ENCODE results near the gene ZC3H8. TPM values are rescaled to one million over a fixed set of nuclear protein-coding genes. Genes with fewer than 3 reads are reported as not detected.

Gene ZC3H8
- total RNA-seq (1 to 10 TPM; 3.1 to 8.6 (median 4.5) TPM), polyA plus RNA-seq (1 to 10 TPM; 3.9 to 4.7 TPM)

- H3K9me3 ChIP-seq = no peaks in the 10 kb centered on the region
- TF ChIP-seq, protein P1, sequence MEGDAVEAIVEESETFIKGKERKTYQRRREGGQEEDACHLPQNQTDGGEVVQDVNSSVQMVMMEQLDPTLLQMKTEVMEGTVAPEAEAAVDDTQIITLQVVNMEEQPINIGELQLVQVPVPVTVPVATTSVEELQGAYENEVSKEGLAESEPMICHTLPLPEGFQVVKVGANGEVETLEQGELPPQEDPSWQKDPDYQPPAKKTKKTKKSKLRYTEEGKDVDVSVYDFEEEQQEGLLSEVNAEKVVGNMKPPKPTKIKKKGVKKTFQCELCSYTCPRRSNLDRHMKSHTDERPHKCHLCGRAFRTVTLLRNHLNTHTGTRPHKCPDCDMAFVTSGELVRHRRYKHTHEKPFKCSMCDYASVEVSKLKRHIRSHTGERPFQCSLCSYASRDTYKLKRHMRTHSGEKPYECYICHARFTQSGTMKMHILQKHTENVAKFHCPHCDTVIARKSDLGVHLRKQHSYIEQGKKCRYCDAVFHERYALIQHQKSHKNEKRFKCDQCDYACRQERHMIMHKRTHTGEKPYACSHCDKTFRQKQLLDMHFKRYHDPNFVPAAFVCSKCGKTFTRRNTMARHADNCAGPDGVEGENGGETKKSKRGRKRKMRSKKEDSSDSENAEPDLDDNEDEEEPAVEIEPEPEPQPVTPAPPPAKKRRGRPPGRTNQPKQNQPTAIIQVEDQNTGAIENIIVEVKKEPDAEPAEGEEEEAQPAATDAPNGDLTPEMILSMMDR (IDR thresholded peaks at IDR 0.05) = no peak
- H3K36me3 ChIP-seq = no peaks in the 10 kb centered on the region
- intact Hi-C loops (cut with DNase I) = no loop called here
- peak within 1 kb of the TSS; percentile 50 to 73 (median 55) for H3K4me3 ChIP-seq
- DNase-seq (peak; percentile 92 to 99 (median 96)), ATAC-seq (peak; percentile 97 to 99 (median 98)), FAIRE-seq (no peak)
- 0 to 1% methylated on average over 68 of the region's 68 CpGs for WGBS, 2 donors
- H3K4me1 ChIP-seq = peaks cover 0 to 12% (median 9%) of the 10 kb centered on the region in 3 donors
- H3K27me3 ChIP-seq = no peaks in the 10 kb centered on the region
- H3K27ac ChIP-seq = peak within 1 kb of the TSS; percentile 62 to 89 (median 76)
Measured at GRCh38 chr2:112254466-112255240, at the start of gene ZC3H8. ZC3H8 (minus strand) TSS chr2:112255042; CDS start chr2:112254981, 61 bp downstream.

DNA sequence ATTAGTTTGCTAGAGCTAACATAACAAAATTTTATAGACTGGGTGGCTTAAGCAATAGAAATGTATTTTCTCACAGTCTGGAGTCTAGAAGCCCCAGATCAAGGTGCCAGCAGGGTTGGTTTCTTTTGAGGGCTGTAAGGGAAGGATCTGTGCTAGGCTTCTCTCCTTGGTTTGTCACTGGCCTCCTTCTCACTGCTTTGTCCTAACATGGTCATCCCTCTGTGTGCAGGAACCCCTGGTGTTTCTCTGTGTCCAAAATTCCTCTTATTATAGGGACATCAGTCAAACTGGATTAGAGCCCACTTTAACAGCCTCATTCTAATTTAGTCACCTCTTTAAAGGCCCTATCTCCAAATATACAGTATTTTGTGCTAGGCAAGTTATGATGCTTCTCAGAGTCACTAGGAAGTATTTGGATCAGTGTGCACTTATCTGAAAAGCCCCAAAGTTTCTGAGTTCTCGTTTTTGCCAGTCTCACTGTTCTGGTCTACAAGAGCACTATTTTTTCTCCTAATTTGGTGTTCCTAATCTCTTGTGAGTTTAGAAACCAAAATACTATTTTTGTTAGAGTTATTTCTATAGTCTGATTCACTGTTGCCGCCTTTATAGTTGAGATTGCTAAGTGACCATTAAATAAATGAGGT lies 49.6 kb upstream of the ZC3H8 start:
- Histone ChIP-seq H3K27me3 (no peaks in the 10 kb centered on the region), H3K27ac (no peak overlapping the region), H3K4me1 (peaks cover 0 to 11% (median 10%) of the 10 kb centered on the region in 3 donors), H3K4me3 (no peak overlapping the region), H3K36me3 (no peaks in the 10 kb centered on the region), H3K9me3 (no peaks in the 10 kb centered on the region)
- 77 to 78% methylated on average over 2 of the region's 2 CpGs for WGBS, 2 donors
- FAIRE-seq = no peak
- no peak for DNase-seq
- intact Hi-C loops (cut with DNase I) = no loop called here
- TF ChIP-seq, protein P1 (IDR thresholded peaks at IDR 0.05) = no peak
- ATAC-seq = no peak

DNA sequence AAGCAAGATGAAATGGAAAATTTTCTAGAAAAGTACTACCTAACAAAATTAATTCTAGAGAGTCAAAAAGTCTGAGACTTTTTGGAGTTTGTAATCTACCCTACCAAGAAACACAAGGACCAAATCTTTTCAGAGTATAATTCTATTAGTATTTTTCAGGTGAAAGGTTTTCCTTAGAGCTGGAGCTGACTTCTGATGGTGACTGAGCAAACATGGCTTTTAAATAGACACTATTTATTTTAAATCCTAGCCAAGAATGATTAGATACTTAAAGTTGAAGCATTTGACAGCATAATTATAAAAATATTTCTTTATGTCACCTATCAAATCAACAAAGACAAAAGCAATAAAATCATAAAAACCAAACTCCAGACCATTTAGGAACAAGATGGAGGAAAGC lies 47.1 kb upstream of the ZC3H8 start:
- DNase-seq = no peak
- peaks cover 0 to 11% (median 10%) of the 10 kb centered on the region in 3 donors for H3K4me1 ChIP-seq
- TF ChIP-seq, protein P1 (IDR thresholded peaks at IDR 0.05) = no peak
- peak overlapping the region in 1 of 4 donors; percentile 15 for H3K27ac ChIP-seq
- H3K36me3 ChIP-seq = no peaks in the 10 kb centered on the region
- no peaks in the 10 kb centered on the region for H3K27me3 ChIP-seq
- FAIRE-seq = no peak
- no peak overlapping the region for H3K4me3 ChIP-seq
- intact Hi-C loops (cut with DNase I) = no loop called here
- ATAC-seq = peak in 3 of 4 donors; percentile 61 to 81 (median 77)
- H3K9me3 ChIP-seq = no peaks in the 10 kb centered on the region

- Histone ChIP-seq H3K4me1 (peaks cover 0 to 11% (median 10%) of the 10 kb centered on the region in 3 donors), H3K36me3 (no peaks in the 10 kb centered on the region), H3K27me3 (no peaks in the 10 kb centered on the region), H3K4me3 (no peak overlapping the region), H3K9me3 (no peaks in the 10 kb centered on the region), H3K27ac (peak overlapping the region in 1 of 4 donors; percentile 28)
- DNase-seq (no peak), ATAC-seq (peak in 2 of 4 donors; percentile 62 to 82), FAIRE-seq (no peak)
- intact Hi-C loops (cut with DNase I) = no loop called here
- TF ChIP-seq, protein P1 (IDR thresholded peaks at IDR 0.05) = no peak
Measured at GRCh38 chr2:112301171-112301584, 46.3 kb upstream of the ZC3H8 start.
